NB4 (cell line): ENCODE results near the gene PALB2.

Experiments
- DNase-seq: peaks from one replicate; pipeline ENCODE4 v3.0.0; 2010; ENCODE audit warnings: low read depth
- H3K4me3 ChIP-seq: one replicate; pipeline ENCODE4 v1.5.1; 2011; ENCODE audit warnings: mild to moderate bottlenecking, low read depth, low read length, moderate library complexity
- MAX ChIP-seq: IDR thresholded peaks from 2 replicates; pipeline ENCODE4 v1.6.1; 2011; ENCODE audit warnings: low read depth, low read length
- MYC ChIP-seq: IDR thresholded peaks from 2 replicates; pipeline ENCODE4 v1.6.1; 2011; ENCODE audit warnings: low read depth, low read length
- POLR2A ChIP-seq: IDR thresholded peaks from 2 replicates; pipeline ENCODE4 v1.6.1; 2011; ENCODE audit warnings: mild to moderate bottlenecking; ENCODE audit not compliant: insufficient read length; ENCODE audit errors: extremely low read depth
- TF ChIP-seq, protein P1 (sequence below): IDR thresholded peaks from one replicate; pipeline ENCODE4 v1.5.1; 2012; ENCODE audit warnings: low read depth, low read length

The PALB2 gene

DNA sequence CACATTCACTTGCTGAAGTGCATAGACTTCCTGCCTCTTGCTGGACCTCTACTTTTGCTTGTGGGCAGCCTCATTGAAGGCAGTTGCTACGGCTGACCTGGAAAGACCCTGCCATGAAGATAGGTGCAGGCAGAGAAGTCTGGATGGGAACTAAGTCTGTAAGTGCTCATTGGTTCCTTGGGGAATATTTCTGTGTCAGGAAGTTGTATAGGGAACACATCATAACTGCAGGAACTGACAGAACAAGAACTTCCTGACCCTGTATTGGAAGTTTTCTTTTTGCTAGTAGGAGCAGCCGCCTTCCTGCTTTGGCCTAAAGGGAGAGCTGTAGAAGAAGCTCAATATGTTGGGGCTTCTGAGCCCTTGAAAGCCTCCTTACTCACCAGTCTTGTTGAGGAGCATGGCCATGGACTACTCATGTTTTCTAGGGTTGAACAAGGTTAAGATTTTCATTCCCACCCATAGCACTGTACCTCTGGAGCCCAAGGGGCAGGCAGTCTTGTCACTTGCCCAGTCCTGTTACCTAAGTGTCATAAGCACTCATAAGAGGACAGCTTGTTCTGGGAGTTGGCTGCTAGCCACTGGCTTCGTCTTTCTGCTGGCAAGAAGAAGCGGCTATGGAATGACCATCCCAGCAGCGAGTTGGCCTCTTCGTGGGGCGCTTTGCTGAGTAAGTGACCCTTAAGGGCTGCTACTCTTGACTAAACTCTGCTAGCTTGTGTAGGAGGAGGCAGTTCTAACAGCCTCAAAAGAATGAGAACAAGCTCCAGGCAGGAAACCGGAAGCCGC, 76.3 kb downstream of the PALB2 start:
- no peak for TF ChIP-seq MAX
- TF ChIP-seq POLR2A = no peak
- no peak for TF ChIP-seq MYC
- TF ChIP-seq, protein P1, sequence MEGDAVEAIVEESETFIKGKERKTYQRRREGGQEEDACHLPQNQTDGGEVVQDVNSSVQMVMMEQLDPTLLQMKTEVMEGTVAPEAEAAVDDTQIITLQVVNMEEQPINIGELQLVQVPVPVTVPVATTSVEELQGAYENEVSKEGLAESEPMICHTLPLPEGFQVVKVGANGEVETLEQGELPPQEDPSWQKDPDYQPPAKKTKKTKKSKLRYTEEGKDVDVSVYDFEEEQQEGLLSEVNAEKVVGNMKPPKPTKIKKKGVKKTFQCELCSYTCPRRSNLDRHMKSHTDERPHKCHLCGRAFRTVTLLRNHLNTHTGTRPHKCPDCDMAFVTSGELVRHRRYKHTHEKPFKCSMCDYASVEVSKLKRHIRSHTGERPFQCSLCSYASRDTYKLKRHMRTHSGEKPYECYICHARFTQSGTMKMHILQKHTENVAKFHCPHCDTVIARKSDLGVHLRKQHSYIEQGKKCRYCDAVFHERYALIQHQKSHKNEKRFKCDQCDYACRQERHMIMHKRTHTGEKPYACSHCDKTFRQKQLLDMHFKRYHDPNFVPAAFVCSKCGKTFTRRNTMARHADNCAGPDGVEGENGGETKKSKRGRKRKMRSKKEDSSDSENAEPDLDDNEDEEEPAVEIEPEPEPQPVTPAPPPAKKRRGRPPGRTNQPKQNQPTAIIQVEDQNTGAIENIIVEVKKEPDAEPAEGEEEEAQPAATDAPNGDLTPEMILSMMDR = no peak
- DNase-seq = no peak

DNA sequence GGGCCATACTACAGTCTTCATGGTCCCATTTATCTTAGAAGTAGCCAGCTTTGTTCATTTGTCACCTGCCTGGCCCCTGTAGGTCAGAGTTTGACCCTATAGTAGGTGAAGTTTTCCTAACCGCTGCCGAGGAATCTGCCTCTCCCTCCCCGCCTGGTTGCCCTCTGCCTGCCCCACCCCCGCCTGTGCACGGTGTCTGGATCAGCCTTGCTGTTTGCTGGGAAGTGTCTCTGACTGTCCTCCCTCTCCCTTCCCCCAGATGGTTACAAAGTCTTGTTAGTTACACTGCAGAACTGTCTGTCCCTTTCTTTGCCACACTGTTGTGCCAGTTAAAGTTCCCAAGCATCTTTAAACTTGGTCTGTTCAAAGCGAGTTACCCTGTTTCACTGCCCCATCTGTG, 77.9 kb downstream of the PALB2 start:
- no peak for DNase-seq
- no peak for TF ChIP-seq POLR2A
- no peak for TF ChIP-seq MYC
- TF ChIP-seq MAX = no peak
- TF ChIP-seq, protein P1 = no peak
- no peak overlapping the region for H3K4me3 ChIP-seq

More for the DNA sequence above, 76.3 kb downstream of the PALB2 start:
- H3K4me3 ChIP-seq = no peak overlapping the region

GRCh38 chr16:23562505-23562904, 78.6 kb downstream of the PALB2 start:
- DNase-seq = no peak
- no peak overlapping the region for H3K4me3 ChIP-seq
- TF ChIP-seq MYC (no peak), POLR2A (no peak), MAX (no peak)
- TF ChIP-seq, protein P1 = no peak

- TF ChIP-seq MYC (no peak), MAX (no peak), POLR2A (no peak)
- TF ChIP-seq, protein P1 = no peak
- no peak overlapping the region for H3K4me3 ChIP-seq
These were observed 79.5 kb downstream of the PALB2 start for GRCh38 chr16:23561586-23561985.

DNA sequence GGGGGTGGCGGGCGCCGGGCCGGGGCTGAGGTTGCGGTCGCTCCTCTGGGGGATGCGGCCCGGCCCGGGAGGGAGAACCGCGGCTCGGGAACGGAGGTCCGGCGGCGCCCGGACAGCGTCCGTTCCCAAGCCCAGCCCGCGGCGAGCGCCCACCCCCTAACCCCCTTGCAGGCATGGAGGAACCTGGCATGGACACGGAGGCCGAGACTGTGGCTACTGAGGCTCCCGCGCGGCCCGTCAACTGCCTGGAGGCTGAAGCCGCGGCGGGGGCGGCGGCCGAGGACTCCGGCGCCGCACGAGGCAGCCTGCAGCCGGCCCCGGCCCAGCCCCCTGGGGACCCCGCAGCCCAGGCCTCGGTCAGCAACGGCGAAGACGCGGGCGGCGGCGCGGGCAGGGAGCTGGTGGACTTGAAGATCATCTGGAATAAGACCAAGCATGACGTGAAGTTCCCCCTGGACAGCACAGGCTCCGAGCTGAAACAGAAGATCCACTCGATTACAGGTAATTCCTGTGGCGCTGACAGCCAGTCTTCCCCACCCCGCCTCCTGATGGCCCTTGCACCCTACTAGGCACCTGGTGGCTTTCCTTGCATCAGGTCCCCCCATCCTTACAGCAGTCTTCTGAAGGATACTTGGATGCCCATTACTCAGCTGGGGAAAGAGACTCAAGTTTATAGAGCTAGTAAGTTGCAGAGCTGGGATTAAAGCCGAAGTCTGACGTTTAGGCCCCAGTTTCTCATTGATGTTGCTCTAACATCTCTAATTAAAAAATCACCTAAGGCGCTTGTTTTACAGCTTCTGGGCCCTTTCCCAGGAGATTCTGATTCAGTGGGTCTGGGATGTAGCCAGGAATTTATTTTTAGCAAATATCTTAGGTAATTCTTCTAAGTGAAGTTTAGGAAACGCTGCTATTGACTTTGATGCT, 83.1 kb downstream of the PALB2 start:
- peak overlapping the region; percentile 97 for H3K4me3 ChIP-seq
- TF ChIP-seq MAX = no peak
- no peak for DNase-seq

More at GRCh38 chr16:23561586-23561985, 79.5 kb downstream of the PALB2 start:
- DNase-seq = no peak
